Liver (tissue), 9 donors: ENCODE results near the gene ACP1. TPM values are rescaled to one million over a fixed set of nuclear protein-coding genes. Genes with fewer than 3 reads are reported as not detected.

Experiments
- DNase-seq: peaks from one replicate; pipeline ENCODE4 v3.0.0-alpha.2; 2017; ENCODE audit warnings: low spot score
- H3K27ac ChIP-seq, 2 donors: one replicate each; pipeline ENCODE4 v1.7.0; 2013; ENCODE audit warnings: inconsistent platforms in 2 of 2, low read length in 2 of 2, control low read depth in 1 of 2, low read depth in 1 of 2, mild to moderate bottlenecking in 1 of 2
- H3K27me3 ChIP-seq, 4 donors: one replicate each; pipeline versions ENCODE4 v1.6.1 to v1.7.0; 2013; ENCODE audit warnings: low read length in 3 of 4, inconsistent platforms in 1 of 4, mild to moderate bottlenecking in 1 of 4, moderate library complexity in 1 of 4; ENCODE audit not compliant: control insufficient read depth in 4 of 4, insufficient read depth in 4 of 4
- H3K36me3 ChIP-seq, 4 donors: one replicate each; pipeline versions ENCODE4 v1.6.1 to v1.7.0; 2013; ENCODE audit warnings: low read length in 3 of 4, mild to moderate bottlenecking in 3 of 4, low read depth in 1 of 4, moderate library complexity in 1 of 4; ENCODE audit not compliant: control insufficient read depth in 4 of 4, insufficient read depth in 3 of 4
- H3K4me1 ChIP-seq, 4 donors: one replicate each; pipeline versions ENCODE4 v1.6.1 to v1.7.0; 2013; ENCODE audit warnings: low read length in 3 of 4, mild to moderate bottlenecking in 3 of 4, moderate library complexity in 1 of 4; ENCODE audit not compliant: control insufficient read depth in 4 of 4, insufficient read depth in 4 of 4
- H3K4me3 ChIP-seq, 3 donors: one replicate each; pipeline versions ENCODE4 v1.6.1 to v1.7.0; 2013; ENCODE audit warnings: low read length in 3 of 3, control low read depth in 1 of 3, low read depth in 1 of 3, mild to moderate bottlenecking in 1 of 3
- H3K9ac ChIP-seq, 2 donors: one replicate each; pipeline ENCODE4 v1.7.0; 2013; ENCODE audit warnings: low read length in 2 of 2, mild to moderate bottlenecking in 2 of 2, moderate library complexity in 2 of 2, control low read depth in 1 of 2, low read depth in 1 of 2
- H3K9me3 ChIP-seq, 4 donors: one replicate each; pipeline versions ENCODE4 v1.6.1 to v1.7.0; 2013; ENCODE audit warnings: low read length in 3 of 4; ENCODE audit not compliant: control insufficient read depth in 4 of 4
- CTCF ChIP-seq: fragments of 150-350 bp; IDR thresholded peaks from 2 replicates; pipeline ENCODE4 v1.5.1; 2017; ENCODE audit warnings: improper control_type of control experiment, low read depth, low read length; ENCODE audit not compliant: missing input control
- EGR1 ChIP-seq, 2 donors: IDR thresholded peaks; 2 replicates each; pipeline ENCODE4 v1.6.1; 2016 to 2018; ENCODE audit warnings: antibody characterized with exemption in 2 of 2, low read depth in 2 of 2
- FOXA1 ChIP-seq: IDR thresholded peaks from 2 replicates; pipeline ENCODE4 v1.6.1; 2016; ENCODE audit warnings: antibody characterized with exemption
- FOXA2 ChIP-seq: IDR thresholded peaks from 2 replicates; pipeline ENCODE4 v1.6.1; 2016; ENCODE audit warnings: antibody characterized with exemption
- GABPA ChIP-seq, 2 donors: IDR thresholded peaks in 1 of 2; conservative IDR thresholded peaks in 1 of 2; 2 replicates each; pipeline ENCODE4 v1.6.1; 2016; ENCODE audit warnings: antibody characterized with exemption in 2 of 2, mild to moderate bottlenecking in 1 of 2, moderate library complexity in 1 of 2
- HNF4A ChIP-seq, 2 donors: conservative IDR thresholded peaks; 2 replicates each; pipeline ENCODE4 v1.6.1; 2016; ENCODE audit warnings: antibody characterized with exemption in 2 of 2, mild to moderate bottlenecking in 2 of 2
- HNF4G ChIP-seq: IDR thresholded peaks from 2 replicates; pipeline ENCODE4 v1.6.1; 2016; ENCODE audit warnings: antibody characterized with exemption
- JUND ChIP-seq, 2 donors: IDR thresholded peaks; 2 replicates each; pipeline ENCODE4 v1.6.1; 2016; ENCODE audit warnings: antibody characterized with exemption in 2 of 2
- MAX ChIP-seq: IDR thresholded peaks from 2 replicates; pipeline ENCODE4 v1.6.1; 2016; ENCODE audit warnings: antibody characterized with exemption
- NR2F2 ChIP-seq: IDR thresholded peaks from 2 replicates; pipeline ENCODE4 v1.6.1; 2016; ENCODE audit warnings: antibody characterized with exemption
- RAD21 ChIP-seq, 2 donors: IDR thresholded peaks; 2 replicates each; pipeline ENCODE4 v1.6.1; 2016; ENCODE audit warnings: antibody characterized with exemption in 2 of 2, mild to moderate bottlenecking in 2 of 2
- RXRA ChIP-seq, 2 donors: IDR thresholded peaks; 2 replicates each; pipeline ENCODE4 v1.6.1; 2017 to 2018; ENCODE audit warnings: antibody characterized with exemption in 2 of 2, mild to moderate bottlenecking in 1 of 2
- SP1 ChIP-seq: IDR thresholded peaks from 2 replicates; pipeline ENCODE4 v1.6.1; 2018; ENCODE audit warnings: antibody characterized with exemption, mild to moderate bottlenecking
- TAF1 ChIP-seq: conservative IDR thresholded peaks from 2 replicates; pipeline ENCODE4 v1.6.1; 2016; ENCODE audit warnings: antibody characterized with exemption, mild to moderate bottlenecking
- YY1 ChIP-seq: IDR thresholded peaks from 2 replicates; pipeline ENCODE4 v1.6.1; 2016; ENCODE audit warnings: antibody characterized with exemption, mild to moderate bottlenecking
- ZBTB33 ChIP-seq: IDR thresholded peaks from 2 replicates; pipeline ENCODE4 v1.6.1; 2016; ENCODE audit warnings: antibody characterized with exemption
- WGBS: extraction: QIAGEN DNeasy Blood & Tissue Kit; methylation state at CpG from one replicate; pipeline ENCODE4 v1.1.7; 2013; 5-methylcytosine and 5-hydroxymethylcytosine counted together
- polyA plus RNA-seq, 2 donors: library from polyadenylated mRNA; stranded (reverse) in 1 of 2; unstranded in 1 of 2; fragments of 200-250 nt in 1 of 2; fragments of >200 nt in 1 of 2; fragmentation: Nextera tagmentation in 1 of 2; extraction: Ambion mirVana in 1 of 2; gene quantifications; one replicate each; pipeline versions ENCODE4 v1.2.1 to v1.2.3, GENCODE V29; 2013 to 2015
- total RNA-seq, 2 donors: library from RNA; depleted of rRNA; stranded (reverse); fragments of >200 nt; gene quantifications; one replicate each; pipeline ENCODE4 v1.2.3, GENCODE V29; 2014
- TF ChIP-seq, protein P1 (sequence below): IDR thresholded peaks from 2 replicates; pipeline ENCODE4 v1.6.1; 2016; ENCODE audit warnings: antibody characterized with exemption
- TF ChIP-seq, protein P2 (sequence below): IDR thresholded peaks from 2 replicates; pipeline ENCODE4 v1.6.1; 2016; ENCODE audit warnings: antibody characterized with exemption, mild to moderate bottlenecking
- donor health status: healthy.
- donor health status: healthy.
- donor health status: healthy.
- donor health status: healthy.
- donor health status: healthy.

ACP1 gene
- total and polyA plus RNA-seq, 4 donors, result 59.9 to 115 (median 75.7) TPM

- DNase-seq, result no peak
- Histone ChIP-seq H3K27me3 (peaks cover 0 to 5% (median under 1%) of the 10 kb centered on the region in 4 donors), H3K9ac (no peak overlapping the region), H3K36me3 (no peaks in the 10 kb centered on the region), H3K27ac (no peak overlapping the region), H3K4me3 (no peak overlapping the region), H3K9me3 (no peaks in the 10 kb centered on the region), H3K4me1 (peaks cover 0 to under 1% (median 0%) of the 10 kb centered on the region in 4 donors)
- TF ChIP-seq HNF4G (no peak), SP1 (no peak), FOXA2 (no peak), CTCF (no peak), FOXA1 (no peak), YY1 (no peak), HNF4A (conservative IDR thresholded peaks at IDR 0.05) (no peak), JUND (IDR thresholded peaks at IDR 0.05) (no peak), RAD21 (IDR thresholded peaks at IDR 0.05) (no peak), RXRA (IDR thresholded peaks at IDR 0.05) (no peak), ZBTB33 (no peak), MAX (no peak), NR2F2 (no peak), TAF1 (no peak), EGR1 (IDR thresholded peaks at IDR 0.05; ENCODE audit: low read depth in 2 of 2) (no peak), GABPA (IDR thresholded peaks at IDR 0.05 in 1 of 2, conservative IDR thresholded peaks at IDR 0.05 in 1 of 2) (no peak)
- TF ChIP-seq, protein P1, sequence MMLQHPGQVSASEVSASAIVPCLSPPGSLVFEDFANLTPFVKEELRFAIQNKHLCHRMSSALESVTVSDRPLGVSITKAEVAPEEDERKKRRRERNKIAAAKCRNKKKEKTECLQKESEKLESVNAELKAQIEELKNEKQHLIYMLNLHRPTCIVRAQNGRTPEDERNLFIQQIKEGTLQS, result no peak
- TF ChIP-seq, protein P2, sequence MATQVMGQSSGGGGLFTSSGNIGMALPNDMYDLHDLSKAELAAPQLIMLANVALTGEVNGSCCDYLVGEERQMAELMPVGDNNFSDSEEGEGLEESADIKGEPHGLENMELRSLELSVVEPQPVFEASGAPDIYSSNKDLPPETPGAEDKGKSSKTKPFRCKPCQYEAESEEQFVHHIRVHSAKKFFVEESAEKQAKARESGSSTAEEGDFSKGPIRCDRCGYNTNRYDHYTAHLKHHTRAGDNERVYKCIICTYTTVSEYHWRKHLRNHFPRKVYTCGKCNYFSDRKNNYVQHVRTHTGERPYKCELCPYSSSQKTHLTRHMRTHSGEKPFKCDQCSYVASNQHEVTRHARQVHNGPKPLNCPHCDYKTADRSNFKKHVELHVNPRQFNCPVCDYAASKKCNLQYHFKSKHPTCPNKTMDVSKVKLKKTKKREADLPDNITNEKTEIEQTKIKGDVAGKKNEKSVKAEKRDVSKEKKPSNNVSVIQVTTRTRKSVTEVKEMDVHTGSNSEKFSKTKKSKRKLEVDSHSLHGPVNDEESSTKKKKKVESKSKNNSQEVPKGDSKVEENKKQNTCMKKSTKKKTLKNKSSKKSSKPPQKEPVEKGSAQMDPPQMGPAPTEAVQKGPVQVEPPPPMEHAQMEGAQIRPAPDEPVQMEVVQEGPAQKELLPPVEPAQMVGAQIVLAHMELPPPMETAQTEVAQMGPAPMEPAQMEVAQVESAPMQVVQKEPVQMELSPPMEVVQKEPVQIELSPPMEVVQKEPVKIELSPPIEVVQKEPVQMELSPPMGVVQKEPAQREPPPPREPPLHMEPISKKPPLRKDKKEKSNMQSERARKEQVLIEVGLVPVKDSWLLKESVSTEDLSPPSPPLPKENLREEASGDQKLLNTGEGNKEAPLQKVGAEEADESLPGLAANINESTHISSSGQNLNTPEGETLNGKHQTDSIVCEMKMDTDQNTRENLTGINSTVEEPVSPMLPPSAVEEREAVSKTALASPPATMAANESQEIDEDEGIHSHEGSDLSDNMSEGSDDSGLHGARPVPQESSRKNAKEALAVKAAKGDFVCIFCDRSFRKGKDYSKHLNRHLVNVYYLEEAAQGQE, result no peak
- 71% methylated on average over 5 of the region's 5 CpGs for WGBS
These were observed 30.3 kb downstream of the ACP1 start for GRCh38 chr2:295090-295489.
